ENCODE data around the gene FSCN2.

GRCh38 chr17:81479175-81480071 lies 48.8 kb upstream of the FSCN2 start:
- TF ChIP-seq POLR2A (IDR thresholded peaks at IDR 0.05) (no peak), CTCF (IDR thresholded peaks at IDR 0.05) (no peak)
